GM12875 (cell line): ENCODE measurements around the gene ACVR1B.
"Not testable (repeated sequence)": the region's sequence is repeated elsewhere in the genome, so short reads cannot be mapped to it uniquely, and the experiment has no call there.

Experiments
- H3K4me3 ChIP-seq: one replicate; pipeline ENCODE4 v1.5.1; 2011; ENCODE audit warnings: low read depth, low read length, control low read depth
- CTCF ChIP-seq: IDR thresholded peaks from 2 replicates; pipeline ENCODE4 v1.5.1; 2011; ENCODE audit warnings: low read depth, mild to moderate bottlenecking, control low read depth, inconsistent platforms, low read length, moderate library complexity, borderline replicate concordance; ENCODE audit not compliant: insufficient read depth

The ACVR1B gene

DNA sequence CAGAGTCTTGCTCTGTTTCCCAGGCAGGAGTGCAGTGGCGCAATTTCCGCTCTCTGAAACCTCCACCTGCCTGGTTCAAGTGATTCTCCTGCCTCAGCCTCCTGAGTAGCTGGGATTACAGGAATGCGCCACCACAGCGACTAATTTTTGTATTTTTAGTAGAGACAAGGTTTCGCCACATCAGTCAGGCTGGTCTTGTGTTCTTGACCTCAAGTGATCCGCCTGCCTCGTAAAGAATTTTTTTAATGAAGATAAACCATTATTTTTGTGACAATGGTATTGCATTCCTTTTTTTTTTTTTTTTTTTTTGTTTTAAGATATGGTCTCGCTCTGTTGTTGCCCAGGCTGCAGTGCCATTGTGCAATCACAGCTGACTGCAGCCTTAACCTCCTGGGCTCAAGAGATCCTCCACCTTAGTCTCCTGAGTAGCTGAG, 25.8 kb downstream of the ACVR1B start:
- no peak for TF ChIP-seq CTCF
- H3K4me3 ChIP-seq: no peak overlapping the region

DNA sequence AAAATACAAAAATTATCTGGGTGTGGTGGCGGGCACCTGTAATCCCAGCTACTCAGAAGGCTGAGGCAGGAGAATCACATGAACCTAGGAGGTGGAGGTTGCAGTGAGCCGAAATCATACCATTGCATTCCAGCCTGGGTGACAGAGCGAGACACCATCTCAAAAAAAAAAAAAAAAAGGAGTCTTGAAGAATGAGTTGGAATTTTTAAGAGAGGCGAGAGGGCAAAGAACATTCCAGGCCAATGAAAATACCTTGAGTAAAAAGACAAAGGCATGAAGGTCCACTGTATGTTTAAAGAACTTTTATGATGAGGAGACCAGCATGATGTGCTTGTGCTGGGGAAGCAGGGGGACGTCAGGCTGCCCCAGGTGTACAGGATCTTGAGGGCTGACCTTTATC, 27.8 kb downstream of the ACVR1B start:
- not testable (repeated sequence) for H3K4me3 ChIP-seq

GRCh38 chr12:51980051-51980808, 28.7 kb downstream of the ACVR1B start:
- peak; percentile 91 for TF ChIP-seq CTCF
- H3K4me3 ChIP-seq: no peak overlapping the region

- no peak for TF ChIP-seq CTCF
- no peak overlapping the region for H3K4me3 ChIP-seq
These were observed 29.3 kb downstream of the ACVR1B start for GRCh38 chr12:51980809-51981127.

DNA sequence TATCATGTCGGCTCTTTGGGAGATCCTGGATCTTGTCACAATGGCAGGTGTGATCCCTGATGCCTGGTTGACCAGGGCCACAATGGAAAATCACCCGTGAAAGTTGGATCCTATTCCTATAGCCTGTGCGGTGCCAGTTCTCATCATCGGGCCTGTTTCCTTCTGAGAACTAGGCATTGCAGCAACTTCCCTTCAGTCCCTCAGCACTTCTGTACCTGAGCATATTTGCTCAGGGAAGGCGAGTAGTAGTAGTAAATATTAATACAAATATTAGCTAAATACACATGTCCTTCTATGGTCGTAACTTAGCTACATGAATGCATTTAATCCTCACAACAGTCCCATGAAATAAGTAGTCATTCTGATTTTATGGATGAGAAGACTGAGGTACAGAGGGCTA, 33.2 kb downstream of the ACVR1B start:
- TF ChIP-seq CTCF: no peak
- no peak overlapping the region for H3K4me3 ChIP-seq

GRCh38 chr12:51985154-51985835, 33.8 kb downstream of the ACVR1B start:
- TF ChIP-seq CTCF: no peak

DNA sequence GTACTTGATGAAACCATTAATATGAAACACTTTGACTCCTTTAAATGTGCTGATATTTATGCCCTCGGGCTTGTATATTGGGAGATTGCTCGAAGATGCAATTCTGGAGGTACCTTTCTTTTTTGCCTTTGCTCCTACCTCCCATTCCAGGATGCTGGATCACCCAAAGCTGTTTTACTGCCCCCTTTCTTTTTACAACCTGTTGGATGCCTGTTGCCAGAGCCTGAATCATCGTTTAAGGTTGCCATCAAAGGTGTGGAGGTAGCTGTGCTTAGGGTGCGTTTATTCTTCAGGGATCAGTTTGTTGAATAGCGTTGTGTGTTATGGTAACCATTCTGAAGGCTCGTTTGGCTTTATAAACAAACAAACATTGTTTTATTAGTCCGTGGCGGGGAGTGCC, 35.3 kb downstream of the ACVR1B start:
- H3K4me3 ChIP-seq: no peak overlapping the region
- no peak for TF ChIP-seq CTCF

More at GRCh38 chr12:51985154-51985835, 33.8 kb downstream of the ACVR1B start:
- no peak overlapping the region for H3K4me3 ChIP-seq
